Neuronal stem cell (in vitro differentiated cells): ENCODE data around the gene ZMYND10.
A peak's percentile ranks its signal among the peaks of the same experiment; 100 is the strongest.

ENCODE experiments used
- DNase-seq: peaks from one replicate; pipeline ENCODE4 v3.0.0-alpha.2; 2013; ENCODE audit warnings: low spot score
- H2AFZ ChIP-seq: one replicate; pipeline ENCODE4 v1.6.1; 2013; ENCODE audit warnings: mild to moderate bottlenecking, low read length, inconsistent platforms
- H2AK5ac ChIP-seq: 2 replicates; pipeline ENCODE4 v1.6.1; 2013; ENCODE audit warnings: low read depth, mild to moderate bottlenecking, inconsistent platforms, low read length, moderate library complexity, mixed read lengths
- H2BK120ac ChIP-seq: 2 replicates; pipeline ENCODE4 v1.6.1; 2013; ENCODE audit warnings: low read depth, mild to moderate bottlenecking, inconsistent platforms, low read length, moderate library complexity, mixed read lengths
- H2BK12ac ChIP-seq: one replicate; pipeline ENCODE4 v1.6.1; 2013; ENCODE audit warnings: low read length, inconsistent platforms
- H2BK15ac ChIP-seq: 2 replicates; pipeline ENCODE4 v1.6.1; 2013; ENCODE audit warnings: mild to moderate bottlenecking, low read length, inconsistent platforms, mixed read lengths
- H2BK5ac ChIP-seq: one replicate; pipeline ENCODE4 v1.6.1; 2013; ENCODE audit warnings: inconsistent platforms, mild to moderate bottlenecking, low read length, moderate library complexity
- H3K14ac ChIP-seq: one replicate; pipeline ENCODE4 v1.6.1; 2013; ENCODE audit warnings: low read length, inconsistent platforms
- H3K18ac ChIP-seq: 2 replicates; pipeline ENCODE4 v1.6.1; 2013; ENCODE audit warnings: low read length, inconsistent platforms
- H3K23ac ChIP-seq: 2 replicates; pipeline ENCODE4 v1.6.1; 2013; ENCODE audit warnings: low read depth, mild to moderate bottlenecking, mixed read lengths, low read length, inconsistent platforms; ENCODE audit not compliant: poor library complexity
- H3K27ac ChIP-seq: replicated peaks from 3 replicates; pipeline ENCODE4 v1.5.1; 2013; ENCODE audit warnings: low read length, inconsistent platforms
- H3K27me3 ChIP-seq, 3 experiments: 2 replicates each; pipeline ENCODE4 v1.6.1; 2013; ENCODE audit warnings: low read length in 3 of 3, mild to moderate bottlenecking in 2 of 3, inconsistent platforms in 1 of 3, low read depth in 1 of 3, mixed read lengths in 1 of 3, moderate library complexity in 1 of 3; ENCODE audit not compliant: control insufficient read depth in 3 of 3, insufficient read depth in 3 of 3
- H3K36me3 ChIP-seq, 2 donors: replicated peaks in 1 of 2; 2 replicates each; pipeline ENCODE4 v1.6.1; 2013; ENCODE audit warnings: low read length in 2 of 2; ENCODE audit not compliant: control insufficient read depth in 2 of 2, insufficient read depth in 2 of 2
- H3K4ac ChIP-seq: 2 replicates; pipeline ENCODE4 v1.6.1; 2013; ENCODE audit warnings: inconsistent platforms, mild to moderate bottlenecking, low read length, moderate library complexity
- H3K4me1 ChIP-seq, 2 donors: 1 replicate in 1 of 2; 2 replicates in 1 of 2; pipeline ENCODE4 v1.6.1; 2013; ENCODE audit warnings: low read length in 2 of 2, low read depth in 1 of 2; ENCODE audit not compliant: control insufficient read depth in 2 of 2, insufficient read depth in 1 of 2
- H3K4me2 ChIP-seq: one replicate; pipeline ENCODE4 v1.6.1; 2013; ENCODE audit warnings: mild to moderate bottlenecking, low read length, inconsistent platforms; ENCODE audit not compliant: insufficient read depth, poor library complexity, severe bottlenecking
- H3K4me3 ChIP-seq, 2 donors: 2 replicates each; pipeline ENCODE4 v1.5.1; 2013; ENCODE audit warnings: low read length in 2 of 2, mild to moderate bottlenecking in 2 of 2, inconsistent platforms in 1 of 2, moderate library complexity in 1 of 2
- H3K79me1 ChIP-seq: one replicate; pipeline ENCODE4 v1.6.1; 2013; ENCODE audit warnings: low read depth, mild to moderate bottlenecking, inconsistent platforms, low read length, moderate library complexity
- H3K9ac ChIP-seq: one replicate; pipeline ENCODE4 v1.6.1; 2013; ENCODE audit warnings: mild to moderate bottlenecking, low read depth, low read length, inconsistent platforms; ENCODE audit not compliant: poor library complexity
- H3K9me3 ChIP-seq, 2 donors: replicated peaks in 1 of 2; 2 replicates each; pipeline versions ENCODE3 to v1.6.1; 2013; ENCODE audit warnings: low read length in 2 of 2, mild to moderate bottlenecking in 2 of 2, inconsistent platforms in 1 of 2, low read depth in 1 of 2, mixed read lengths in 1 of 2, moderate library complexity in 1 of 2; ENCODE audit not compliant: control insufficient read depth in 2 of 2, insufficient read depth in 1 of 2
- H4K8ac ChIP-seq: one replicate; pipeline ENCODE4 v1.6.1; 2013; ENCODE audit warnings: low read depth, mild to moderate bottlenecking, inconsistent platforms, low read length, moderate library complexity
- H4K91ac ChIP-seq: one replicate; pipeline ENCODE4 v1.6.1; 2013; ENCODE audit warnings: low read length, low read depth, mild to moderate bottlenecking, inconsistent platforms; ENCODE audit not compliant: poor library complexity
- WGBS, 2 donors: extraction: QIAGEN DNeasy Blood & Tissue Kit; methylation state at CpG; one replicate each; pipeline ENCODE4 v1.1.7; 2013; ENCODE audit warnings: missing lambda C conversion rate in 2 of 2, mixed read lengths in 1 of 2; ENCODE audit not compliant: insufficient read length in 2 of 2, insufficient replicate concordance in 1 of 2; ENCODE audit errors: extremely low coverage in 2 of 2; 5-methylcytosine and 5-hydroxymethylcytosine counted together

Gene ZMYND10

DNA sequence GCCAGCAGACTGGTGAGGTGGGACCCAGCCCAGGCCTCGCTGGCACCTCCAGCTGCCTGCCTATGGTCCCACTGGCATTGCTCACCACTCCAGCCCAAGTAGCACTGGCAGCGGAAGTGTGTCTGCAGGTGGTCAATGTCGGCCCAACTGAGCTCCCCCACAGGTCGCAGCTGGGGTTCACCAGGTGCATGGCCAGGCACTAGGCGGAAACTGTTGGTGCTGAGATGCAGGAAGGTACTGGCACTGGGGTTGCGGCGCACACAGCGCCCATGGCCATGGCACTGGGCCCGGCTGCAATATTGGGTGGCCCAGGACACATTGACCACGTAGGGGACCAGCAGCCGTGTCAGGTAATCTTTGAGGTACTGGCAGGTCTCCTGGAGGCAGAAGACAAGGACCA lies 27.4 kb downstream of the ZMYND10 start:
- Histone ChIP-seq H3K79me1 (peaks cover 34% of the 10 kb centered on the region), H3K4ac (no peak overlapping the region), H2AK5ac (no peak overlapping the region), H2BK120ac (no peak overlapping the region), H2AFZ (no peak overlapping the region), H4K8ac (peak overlapping the region; percentile 84), H3K9ac (no peak overlapping the region), H2BK15ac (no peak overlapping the region), H2BK12ac (no peak overlapping the region), H3K36me3 (peaks cover 47 to 58% of the 10 kb centered on the region in 2 donors), H3K4me1 (peaks cover 21 to 35% of the 10 kb centered on the region in 2 donors), H3K9me3 (peaks cover 0 to 4% of the 10 kb centered on the region in 2 donors), H3K4me3 (no peak overlapping the region), H3K4me2 (no peak overlapping the region), H3K23ac (peak overlapping the region; percentile 3), H4K91ac (no peak overlapping the region), H2BK5ac (no peak overlapping the region), H3K14ac (no peak overlapping the region), H3K18ac (peak overlapping the region; percentile 39), H3K27ac (no peak overlapping the region), H3K27me3 (no peaks in the 10 kb centered on the region)
- DNase-seq, result no peak
- WGBS, 2 donors, result no CpG with 5 or more reads among the region's 11 CpGs

DNA sequence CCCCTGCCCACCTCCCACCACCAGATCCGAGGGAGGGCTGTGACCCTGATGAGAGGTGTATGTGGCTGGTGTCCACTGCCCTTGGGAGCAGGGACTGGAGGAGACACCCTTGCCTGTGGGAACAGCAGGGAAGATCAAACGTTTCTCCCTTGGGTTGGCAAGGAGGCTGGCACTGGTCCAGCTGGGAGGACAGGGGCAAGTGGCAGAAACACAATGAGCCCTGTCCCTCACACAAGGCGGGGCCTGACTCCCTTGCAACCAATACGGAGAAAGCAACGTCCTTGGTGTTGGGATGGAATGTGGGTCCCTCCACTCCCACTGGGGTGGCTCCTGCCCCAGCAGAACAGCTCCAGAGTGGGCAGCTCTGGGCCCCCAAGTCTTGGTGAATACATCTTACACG lies 28.2 kb downstream of the ZMYND10 start:
- Histone ChIP-seq H3K4me3 (no peak overlapping the region), H3K23ac (peak overlapping the region; percentile 59), H3K4ac (no peak overlapping the region), H2AFZ (no peak overlapping the region), H2BK5ac (peak overlapping the region; percentile 60), H2BK120ac (no peak overlapping the region), H3K4me2 (peak overlapping the region; percentile 4), H3K9ac (no peak overlapping the region), H4K8ac (no peak overlapping the region), H2BK12ac (peak overlapping the region; percentile 92), H3K14ac (no peak overlapping the region), H3K27ac (no peak overlapping the region), H2AK5ac (no peak overlapping the region), H3K27me3 (no peaks in the 10 kb centered on the region), H3K79me1 (peaks cover 34% of the 10 kb centered on the region), H4K91ac (no peak overlapping the region), H2BK15ac (no peak overlapping the region), H3K9me3 (peaks cover 0 to 4% of the 10 kb centered on the region in 2 donors), H3K36me3 (peaks cover 47 to 58% of the 10 kb centered on the region in 2 donors), H3K4me1 (peaks cover 18 to 27% of the 10 kb centered on the region in 2 donors), H3K18ac (no peak overlapping the region)
- WGBS, 2 donors, result no CpG with 5 or more reads among the region's 6 CpGs
- no peak for DNase-seq

DNA sequence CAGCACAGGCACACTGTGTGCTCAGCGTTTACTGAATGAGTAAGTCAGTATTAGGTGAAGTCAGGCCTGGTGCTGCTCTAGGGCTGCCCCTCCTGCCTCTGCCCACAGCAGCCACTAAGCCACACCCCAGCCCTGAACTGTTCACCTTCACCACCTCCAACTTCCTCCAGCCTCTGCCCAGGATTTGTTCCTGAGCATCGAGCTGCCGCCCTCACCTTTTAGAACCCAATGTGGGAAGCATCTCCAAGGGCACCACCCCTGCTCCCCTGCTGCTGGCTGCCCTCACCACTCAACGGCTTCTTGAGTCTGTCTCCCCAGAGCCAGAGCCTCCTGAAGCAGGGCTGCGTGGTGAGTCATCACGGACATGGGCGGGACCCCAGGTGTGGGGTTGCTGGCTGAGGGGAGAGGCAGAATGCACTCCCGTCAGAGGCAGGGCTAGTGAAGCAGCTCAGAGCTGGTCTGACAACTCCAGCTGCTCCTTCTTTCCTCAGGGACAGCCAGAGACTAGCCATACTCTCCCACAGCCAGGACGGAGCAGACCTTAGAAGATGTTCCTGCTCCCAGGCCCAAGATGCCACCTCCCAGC lies 28.8 kb downstream of the ZMYND10 start:
- H2BK120ac ChIP-seq, result no peak overlapping the region
- peak overlapping the region; percentile 46 for H3K4ac ChIP-seq
- H3K4me3 ChIP-seq, result no peak overlapping the region
- H3K9ac ChIP-seq, result peak overlapping the region; percentile 12
- H3K23ac ChIP-seq, result peak overlapping the region; percentile 51
- H2AFZ ChIP-seq, result no peak overlapping the region
- H3K18ac ChIP-seq, result no peak overlapping the region
- no peak overlapping the region for H3K27ac ChIP-seq
- no peak overlapping the region for H2AK5ac ChIP-seq
- H3K79me1 ChIP-seq, result peaks cover 34% of the 10 kb centered on the region
- no peak overlapping the region for H2BK15ac ChIP-seq
- H4K8ac ChIP-seq, result no peak overlapping the region
- no CpG with 5 or more reads among the region's 9 CpGs for WGBS, 2 donors
- no peak overlapping the region for H2BK12ac ChIP-seq
- DNase-seq, result no peak
- H3K4me1 ChIP-seq, result peaks cover 12 to 22% of the 10 kb centered on the region in 2 donors
- H3K36me3 ChIP-seq, result peaks cover 47 to 58% of the 10 kb centered on the region in 2 donors
- H4K91ac ChIP-seq, result no peak overlapping the region
- no peaks in the 10 kb centered on the region for H3K27me3 ChIP-seq
- H3K9me3 ChIP-seq, result peaks cover 0 to 4% of the 10 kb centered on the region in 2 donors
- peak overlapping the region; percentile 60 for H2BK5ac ChIP-seq
- no peak overlapping the region for H3K4me2 ChIP-seq
- no peak overlapping the region for H3K14ac ChIP-seq

DNA sequence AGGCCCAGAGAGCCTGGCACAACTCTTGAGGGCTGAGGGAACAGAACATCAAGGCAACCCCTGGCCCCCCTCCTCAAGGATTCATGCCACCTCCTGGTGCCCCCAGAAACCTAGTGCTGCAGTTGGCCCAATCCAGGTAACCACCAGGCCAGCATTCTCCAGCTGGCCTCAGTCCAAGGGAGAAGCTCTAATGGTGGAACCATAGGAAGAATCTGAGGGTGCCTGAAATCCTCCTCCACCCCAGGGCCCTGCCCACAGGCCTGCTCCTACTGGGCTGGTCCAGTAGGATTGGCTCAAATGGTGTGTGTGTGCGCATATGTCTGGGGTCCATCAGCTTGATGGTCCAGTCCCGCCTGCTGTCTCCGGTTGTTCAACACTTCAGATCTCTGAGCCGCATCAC lies 30.7 kb downstream of the ZMYND10 start:
- Histone ChIP-seq H2BK120ac (no peak overlapping the region), H3K36me3 (peaks cover 44 to 56% of the 10 kb centered on the region in 2 donors), H3K23ac (no peak overlapping the region), H3K27ac (no peak overlapping the region), H4K91ac (no peak overlapping the region), H3K4me3 (no peak overlapping the region), H3K27me3 (no peaks in the 10 kb centered on the region), H2BK15ac (no peak overlapping the region), H2AK5ac (no peak overlapping the region), H2BK12ac (peak overlapping the region; percentile 10), H3K4me2 (no peak overlapping the region), H4K8ac (no peak overlapping the region), H3K79me1 (peaks cover 27% of the 10 kb centered on the region), H3K4me1 (peaks cover 4 to 15% of the 10 kb centered on the region in 2 donors), H2BK5ac (peak overlapping the region; percentile 5), H3K4ac (no peak overlapping the region), H3K9me3 (peaks cover 3 to 4% of the 10 kb centered on the region in 2 donors), H3K9ac (no peak overlapping the region), H3K18ac (no peak overlapping the region), H3K14ac (peak overlapping the region; percentile 21), H2AFZ (no peak overlapping the region)
- no CpG with 5 or more reads among the region's 4 CpGs for WGBS, 2 donors
- DNase-seq, result no peak
